Stimulated activated CD8-positive, alpha-beta memory T cell treated with anti-CD3 and anti-CD28 coated beads, Interleukin-15, amount 100 ng/mL, for 24 hours (primary cell): ENCODE measurements around the gene SLC1A3.

Source experiments
- DNase-seq: peaks from one replicate; pipeline ENCODE4 v3.0.0-alpha.2; 2020; ENCODE audit warnings: low read depth

The SLC1A3 gene

DNA sequence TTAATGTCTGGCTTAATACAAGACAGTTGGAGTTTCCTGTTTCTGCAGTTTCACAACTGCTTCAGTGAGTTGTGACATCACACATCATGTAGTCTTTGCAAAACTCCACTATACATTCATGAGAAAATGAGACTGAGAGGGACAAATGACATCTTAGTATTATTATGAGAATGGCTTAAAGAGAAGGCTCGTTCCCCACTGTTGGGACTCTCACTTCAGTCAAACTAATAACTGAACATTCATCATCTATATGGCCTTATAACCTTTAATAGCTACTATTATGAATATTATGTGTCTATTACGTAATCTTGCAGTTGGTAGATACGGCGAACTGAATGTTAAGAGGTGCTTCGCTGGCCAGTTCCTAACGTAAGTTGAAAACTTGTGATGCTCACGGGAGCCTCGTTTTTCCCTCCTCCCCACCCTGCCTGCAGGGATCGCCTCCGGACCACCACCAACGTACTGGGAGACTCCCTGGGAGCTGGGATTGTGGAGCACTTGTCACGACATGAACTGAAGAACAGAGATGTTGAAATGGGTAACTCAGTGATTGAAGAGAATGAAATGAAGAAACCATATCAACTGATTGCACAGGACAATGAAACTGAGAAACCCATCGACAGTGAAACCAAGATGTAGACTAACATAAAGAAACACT, 79.4 kb downstream of the SLC1A3 start:
- DNase-seq: no peak

DNA sequence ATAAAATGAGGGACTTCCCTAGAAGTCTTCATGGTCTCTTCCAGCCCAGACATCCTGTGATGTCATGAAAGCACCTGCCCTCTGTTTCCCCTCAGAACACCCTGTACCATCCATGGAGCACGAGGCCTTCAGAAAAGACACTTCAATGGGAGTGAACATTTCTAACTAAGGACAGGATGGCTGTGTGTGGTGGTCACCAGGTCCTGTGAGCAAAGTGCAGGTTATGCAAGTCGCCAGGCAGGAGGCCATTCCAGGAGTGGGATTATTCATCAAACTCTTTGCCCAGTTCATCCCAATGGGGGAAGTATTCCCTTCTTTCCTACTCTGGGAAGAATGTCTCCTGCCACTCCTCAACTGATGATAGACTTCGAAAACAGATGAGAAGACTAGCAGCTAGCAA, 80.5 kb downstream of the SLC1A3 start:
- no peak for DNase-seq

DNA sequence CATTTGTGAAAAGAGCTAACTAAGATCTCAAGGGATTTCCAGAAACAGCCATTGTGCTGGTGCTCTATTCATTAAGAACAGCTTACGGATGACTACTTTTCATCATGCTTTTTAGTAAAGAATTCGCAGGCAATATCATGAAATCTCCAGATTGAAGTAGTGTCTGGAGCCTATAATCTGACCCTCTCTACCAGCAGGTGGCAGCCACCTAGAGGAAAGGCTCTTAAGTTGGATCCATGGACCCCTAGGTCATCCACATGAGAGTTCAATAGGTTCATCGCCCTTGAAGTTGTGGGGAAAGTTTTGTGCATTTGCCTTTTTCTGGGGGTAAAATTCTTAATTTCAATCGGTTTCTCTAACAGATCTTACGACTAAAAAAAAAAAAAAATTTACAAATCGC, 82.3 kb downstream of the SLC1A3 start:
- DNase-seq: no peak

DNA sequence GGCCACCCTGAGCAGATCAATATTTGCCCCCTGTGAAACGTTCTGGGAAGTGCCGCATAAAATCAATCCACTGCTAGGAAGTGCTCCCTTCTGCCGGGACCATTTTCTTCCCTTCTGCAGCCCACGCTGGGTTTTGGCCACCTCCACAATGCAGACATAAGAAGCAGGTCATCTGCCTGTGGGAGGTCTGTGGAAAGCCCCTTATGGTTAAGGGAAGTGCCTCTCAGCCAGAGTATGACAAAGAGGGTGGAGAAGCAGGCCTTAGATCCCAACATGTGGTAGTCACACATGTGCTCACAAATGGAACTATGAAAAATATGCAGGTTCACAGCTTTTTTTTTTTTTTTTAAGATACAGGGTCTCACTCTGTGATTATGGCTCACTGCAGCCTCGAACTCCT, 82.8 kb downstream of the SLC1A3 start:
- DNase-seq: no peak

DNA sequence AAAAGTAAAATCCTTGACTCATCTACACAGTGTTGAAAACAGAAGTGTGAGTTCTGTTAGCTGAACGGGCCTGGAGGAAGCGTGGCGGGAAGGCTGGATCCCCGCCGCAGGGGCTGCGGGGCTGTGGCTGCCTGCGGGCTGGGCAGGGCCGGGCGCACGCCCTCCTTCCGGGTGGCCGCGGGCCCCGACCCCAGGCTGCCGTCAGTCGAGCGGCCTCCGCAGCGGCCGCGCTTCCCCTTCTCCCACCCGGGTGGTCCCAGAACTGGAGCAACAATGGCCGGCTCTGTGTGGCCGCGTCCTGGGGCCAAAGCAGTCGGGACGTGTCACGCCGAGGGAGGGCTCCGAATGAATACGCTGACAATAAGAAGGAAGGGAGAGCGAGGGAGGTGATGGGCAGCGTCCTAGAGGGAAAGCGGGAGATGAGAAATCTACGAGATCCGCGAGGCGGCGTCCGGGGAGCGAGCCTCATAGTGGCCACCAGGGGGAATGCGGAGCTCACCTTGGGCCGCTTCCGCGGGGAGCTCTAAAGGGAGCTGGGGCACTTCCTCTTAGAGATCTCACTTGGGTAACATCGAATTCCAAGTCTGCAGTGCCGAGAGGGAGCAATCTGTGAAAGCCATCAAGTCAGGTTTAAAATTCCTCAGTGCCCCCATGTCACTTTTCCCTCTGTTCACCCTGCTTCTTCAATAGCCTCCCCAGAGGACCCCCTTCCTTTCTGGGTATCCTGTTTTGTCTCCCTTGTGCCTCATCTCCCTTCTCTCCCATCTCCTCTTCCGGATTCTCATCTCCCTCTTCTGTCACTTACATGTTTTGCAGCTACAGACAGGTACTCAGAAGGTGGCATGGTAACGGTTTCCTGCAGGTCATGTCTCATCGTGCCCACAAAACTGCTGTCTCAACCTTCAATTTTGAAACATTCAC, 83.9 kb downstream of the SLC1A3 start:
- DNase-seq: peak; percentile 32

DNA sequence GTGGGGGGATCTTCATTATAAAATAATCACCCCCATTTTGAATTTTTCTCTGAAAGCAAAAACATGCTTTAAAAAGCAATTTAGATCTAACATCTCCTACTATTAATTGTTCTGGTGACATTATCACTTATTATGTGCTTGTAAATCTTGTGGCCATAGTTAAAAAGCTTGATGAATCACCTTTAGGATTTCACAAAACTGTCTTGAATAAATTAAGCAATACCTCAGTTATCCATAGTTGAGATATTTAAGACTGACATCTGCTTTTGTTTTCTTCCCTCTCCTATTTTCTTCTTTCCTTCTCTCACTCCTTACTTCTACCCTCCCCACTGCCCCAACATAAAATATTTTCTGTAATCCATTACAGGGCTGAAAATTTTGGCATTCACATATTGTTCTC, 84.8 kb downstream of the SLC1A3 start:
- no peak for DNase-seq

DNA sequence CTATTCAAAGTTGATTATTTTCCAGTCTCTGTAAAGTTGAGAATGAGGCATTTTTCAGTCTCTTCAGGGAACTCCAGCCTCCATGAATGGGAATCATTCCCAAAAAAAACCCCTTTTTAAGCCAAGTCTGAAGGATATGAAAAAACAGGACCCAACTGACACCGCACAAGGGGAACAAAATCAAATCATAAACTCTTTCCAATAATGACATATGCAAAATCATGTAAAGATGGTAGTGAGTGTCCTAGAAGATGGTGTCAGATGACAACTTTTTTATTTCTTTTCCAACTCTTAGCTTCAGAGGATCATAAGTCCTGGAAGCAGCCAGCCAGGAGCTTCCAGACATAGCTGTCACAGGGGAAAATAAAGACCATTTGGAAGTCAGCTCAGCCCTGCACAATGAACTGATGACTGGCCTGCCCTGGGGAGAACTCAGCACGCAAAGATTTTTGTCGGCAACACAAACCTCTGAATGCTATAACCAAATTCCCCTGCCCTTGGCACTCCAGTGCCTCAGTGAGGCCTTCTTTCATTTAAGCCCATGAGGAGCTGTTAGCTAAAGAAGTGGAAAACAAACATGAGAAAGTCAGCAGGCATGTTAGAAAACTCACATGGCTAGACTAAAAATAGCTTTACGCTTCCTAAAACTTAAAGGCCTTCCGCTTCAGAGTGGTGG, 85.4 kb downstream of the SLC1A3 start:
- DNase-seq: no peak

DNA sequence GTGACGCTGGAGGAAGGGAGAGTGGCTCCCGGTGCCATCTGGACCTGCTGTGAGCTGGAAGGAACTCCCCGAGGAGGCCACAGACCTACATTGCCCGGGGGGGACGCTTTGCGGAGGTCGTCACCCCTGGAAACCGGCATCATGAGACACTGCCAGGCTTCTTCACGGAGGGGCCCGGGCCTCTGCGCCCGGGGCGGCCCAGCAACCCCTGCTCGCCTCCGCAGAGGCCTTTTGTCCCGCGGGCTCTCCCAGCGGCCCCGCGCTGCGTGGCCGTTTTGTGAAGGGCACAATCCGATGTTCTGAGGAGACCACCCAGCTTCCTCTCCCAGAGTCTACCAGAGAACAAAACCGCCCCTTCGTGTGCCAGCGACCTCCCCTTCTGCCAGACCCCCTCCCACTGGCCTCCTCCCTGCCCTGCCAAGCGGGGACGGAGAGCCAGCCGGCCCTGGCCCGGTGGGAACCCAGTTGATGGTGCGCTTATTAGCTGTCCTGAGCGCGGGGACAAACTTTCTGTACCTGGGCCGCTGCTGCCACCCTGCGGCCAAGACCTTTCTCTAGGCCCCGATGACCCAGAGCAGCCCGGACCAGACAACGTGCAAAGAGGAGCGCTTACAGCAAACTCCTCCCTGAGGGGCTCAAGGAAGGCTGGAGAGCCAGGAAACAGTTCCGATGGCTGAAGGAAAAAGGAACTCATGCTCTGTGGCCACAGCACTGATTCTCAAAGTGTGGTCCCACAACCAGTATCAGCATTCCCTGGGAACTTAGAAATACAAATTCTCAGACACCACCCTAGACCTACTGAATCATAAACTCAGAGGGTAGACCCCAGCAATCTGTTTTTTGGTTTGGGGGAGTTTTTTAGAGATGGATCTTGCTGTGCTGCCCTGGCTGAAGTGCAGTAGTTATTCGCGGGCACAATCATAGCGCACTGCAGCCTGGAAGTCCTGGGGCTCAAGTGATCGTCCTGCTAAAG, 86.7 kb downstream of the SLC1A3 start:
- no peak for DNase-seq

DNA sequence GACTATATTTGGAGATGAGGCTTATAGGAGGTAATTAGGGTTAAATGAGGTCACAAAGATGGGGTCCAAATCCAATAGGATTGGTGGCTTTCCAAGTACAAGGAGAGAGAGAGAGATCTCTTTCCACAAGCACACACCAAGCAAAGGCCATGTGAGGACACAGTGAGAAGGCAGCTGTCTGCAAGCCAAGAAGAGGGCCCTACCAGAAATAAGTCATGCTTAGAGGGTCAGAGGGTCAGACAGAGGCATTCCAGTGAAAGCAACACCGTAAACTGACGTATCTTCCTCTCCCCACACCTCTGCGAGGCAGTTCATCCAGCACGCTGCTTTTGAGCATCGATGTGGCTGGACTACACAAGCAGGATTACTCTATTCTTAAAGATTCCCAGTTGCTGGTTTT, 87.9 kb downstream of the SLC1A3 start:
- no peak for DNase-seq

DNA sequence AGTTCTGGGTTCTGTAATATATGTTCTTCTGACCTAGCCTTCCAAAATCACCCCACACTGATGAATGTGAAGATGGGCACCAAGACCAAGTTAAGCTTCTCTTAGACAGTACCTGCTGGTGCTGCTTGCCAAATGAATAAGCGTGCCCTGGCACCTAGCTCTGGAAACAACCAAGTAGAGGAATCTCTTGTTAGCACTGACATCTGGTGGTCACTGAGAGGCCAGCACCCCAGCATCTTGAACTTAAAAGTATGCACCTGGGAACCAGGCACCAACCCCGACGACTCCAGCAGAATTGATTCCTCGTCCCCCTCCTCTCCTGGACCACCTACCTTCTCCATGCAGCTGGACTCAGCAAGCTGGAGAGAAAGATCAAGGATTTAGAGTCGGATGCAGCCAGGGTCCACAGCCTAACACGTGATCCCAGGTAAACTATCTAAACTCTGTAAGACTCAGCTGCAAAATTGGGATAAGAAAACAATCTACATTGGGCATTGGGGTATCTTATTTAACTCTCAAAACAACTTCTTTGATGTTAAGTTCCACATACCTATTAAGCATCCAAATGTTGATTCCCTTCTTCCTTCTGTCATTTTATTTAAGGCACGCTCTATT, 89.8 kb downstream of the SLC1A3 start:
- no peak for DNase-seq

DNA sequence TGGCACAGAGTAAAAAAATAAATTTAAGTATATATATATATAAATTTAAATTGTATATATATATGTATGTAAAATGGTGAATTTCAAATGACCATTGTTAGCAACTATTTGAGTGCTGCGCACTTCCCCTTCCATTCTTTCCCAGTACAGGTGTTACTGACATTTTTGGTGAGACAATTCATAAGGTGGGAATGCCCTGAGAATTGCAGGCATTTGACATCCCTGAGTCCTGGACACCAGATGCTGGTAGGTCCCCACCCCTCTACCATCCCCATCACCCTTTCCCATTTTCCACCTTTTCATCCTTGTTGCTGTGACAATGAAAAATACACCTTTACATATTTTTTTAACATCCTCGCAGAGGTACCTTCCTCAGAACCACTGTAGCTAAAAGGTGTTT, 91.6 kb downstream of the SLC1A3 start:
- no peak for DNase-seq

DNA sequence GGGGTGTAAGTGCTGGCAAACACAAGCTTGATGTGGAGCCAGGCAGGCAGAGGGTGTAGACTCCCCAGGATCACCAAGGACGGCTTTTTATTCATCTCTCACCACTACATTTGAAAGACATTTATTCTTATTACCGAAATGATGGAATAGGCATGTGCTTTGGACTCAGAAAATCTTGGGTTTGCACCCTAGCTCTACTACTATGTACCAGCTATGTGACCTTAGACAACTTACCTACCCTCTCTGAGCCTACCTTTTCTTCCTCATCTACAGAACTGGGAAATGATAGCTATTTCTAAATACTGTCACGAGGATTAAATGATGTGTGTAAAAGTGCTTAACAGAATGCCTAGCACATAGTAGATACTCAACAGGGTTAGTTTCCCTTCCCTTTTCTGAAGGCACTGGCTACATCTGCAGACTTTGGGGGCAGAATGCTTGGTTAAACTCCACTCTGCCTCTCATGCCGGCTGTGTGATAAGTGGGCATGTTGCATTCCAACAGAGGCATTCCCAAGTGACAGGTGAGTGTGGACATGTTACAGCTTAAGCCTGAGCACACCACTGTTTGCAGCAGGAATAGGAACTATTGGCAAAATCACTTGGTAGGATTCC, 94.8 kb downstream of the SLC1A3 start:
- DNase-seq: no peak

DNA sequence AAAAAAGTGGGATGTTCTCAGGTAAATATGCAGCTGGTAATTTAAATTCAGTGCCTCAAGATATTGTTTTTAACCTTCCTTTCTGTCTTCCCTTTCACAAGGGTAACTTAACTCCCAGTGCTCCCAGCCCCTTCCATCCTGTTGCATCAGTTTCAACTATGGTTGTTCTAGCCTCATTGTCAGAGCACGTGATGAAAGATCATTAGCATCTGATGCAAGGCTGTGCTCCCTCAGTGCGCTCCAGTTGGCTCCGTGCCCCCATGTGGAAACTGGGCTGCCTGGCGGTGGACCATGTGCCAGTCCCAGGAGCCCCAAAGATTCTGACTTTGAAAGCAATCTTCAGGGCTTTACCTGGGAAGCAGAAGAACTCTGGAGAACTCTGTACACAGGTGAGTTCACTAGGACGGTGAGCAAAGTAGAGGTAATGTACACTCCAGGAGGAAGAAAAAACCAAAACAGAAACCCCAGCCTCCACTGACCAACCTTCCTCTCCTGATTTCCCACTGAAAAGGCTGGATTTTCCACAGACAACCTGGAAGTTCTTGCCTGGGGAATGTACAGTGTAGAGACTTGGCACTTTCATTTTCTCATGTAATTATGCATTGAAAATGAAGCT, 96.9 kb downstream of the SLC1A3 start:
- DNase-seq: no peak

DNA sequence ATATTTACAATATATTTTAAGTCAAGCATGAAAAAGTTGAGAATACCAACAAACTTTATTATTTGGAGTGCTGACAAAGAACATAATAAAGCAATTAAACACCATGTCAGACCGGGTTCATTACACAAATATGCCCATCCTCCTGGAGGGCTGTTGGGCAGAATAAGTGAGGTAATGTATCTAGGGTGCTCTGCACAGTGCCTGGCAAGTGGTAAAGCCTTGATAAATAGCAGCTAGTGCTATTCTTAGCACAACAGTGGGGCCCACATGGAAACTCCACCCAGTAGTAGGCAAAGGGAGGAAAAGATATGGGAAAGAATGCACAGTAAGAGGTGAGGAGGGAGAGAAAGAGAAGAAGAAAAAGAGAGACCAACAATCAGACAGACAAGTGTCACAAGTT, 97.7 kb downstream of the SLC1A3 start:
- no peak for DNase-seq

DNA sequence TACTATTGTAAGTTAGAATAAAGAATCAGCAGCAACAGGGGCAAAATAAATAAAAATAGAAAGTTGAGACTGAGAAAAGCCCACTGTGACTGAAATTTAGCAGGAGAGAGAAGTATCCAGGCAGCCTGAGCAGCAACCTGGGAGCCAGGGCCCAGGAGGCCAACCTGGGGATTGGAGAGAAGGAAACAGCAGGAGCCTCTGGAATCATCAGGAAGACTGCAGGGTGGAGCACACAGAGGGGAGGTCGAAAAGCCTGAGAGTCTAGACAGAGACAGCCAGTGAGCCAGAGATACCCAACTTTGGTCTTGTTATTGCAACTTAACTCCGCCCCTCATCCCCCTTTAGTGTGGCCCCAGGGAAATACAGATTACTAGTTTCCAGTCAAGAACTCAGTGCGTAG, 98.6 kb downstream of the SLC1A3 start:
- DNase-seq: no peak

DNA sequence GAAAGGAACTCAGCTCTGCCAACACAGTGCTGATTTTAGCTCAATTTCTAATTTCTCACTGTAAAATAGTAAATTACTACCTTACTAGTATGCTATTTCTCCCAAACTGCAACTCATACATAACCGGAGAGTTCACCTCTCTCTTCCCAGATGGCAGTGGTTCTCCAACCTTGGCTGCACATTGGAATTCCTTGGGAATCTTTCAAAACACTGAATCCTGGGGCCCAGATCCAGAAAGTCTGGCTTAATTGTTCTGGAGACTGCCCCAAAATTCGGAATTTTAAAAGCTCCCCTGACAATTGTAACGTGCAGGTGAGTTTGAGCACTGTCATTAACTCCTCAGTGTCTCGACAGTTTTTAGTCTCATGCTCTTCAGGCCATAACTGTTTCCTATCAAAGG, 100.3 kb downstream of the SLC1A3 start:
- no peak for DNase-seq

DNA sequence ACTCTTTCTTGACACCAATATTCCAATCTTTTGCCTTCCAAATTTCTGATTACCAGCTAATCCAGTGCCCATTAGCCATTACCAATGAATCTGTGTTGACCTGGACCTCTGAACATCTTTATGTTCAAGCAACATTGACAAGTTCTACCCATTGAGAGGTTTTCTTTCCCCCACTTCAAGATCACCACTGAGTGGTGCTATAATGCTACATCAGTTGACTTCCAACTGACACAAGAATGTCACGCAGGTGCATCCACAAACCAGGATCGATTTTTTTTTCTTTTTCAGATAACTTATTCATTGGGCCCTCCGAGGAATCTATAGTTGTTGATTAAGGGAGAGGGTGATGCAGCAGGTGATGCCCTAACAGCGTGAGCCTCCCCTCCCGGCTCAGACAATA, 102.6 kb downstream of the SLC1A3 start:
- no peak for DNase-seq

DNA sequence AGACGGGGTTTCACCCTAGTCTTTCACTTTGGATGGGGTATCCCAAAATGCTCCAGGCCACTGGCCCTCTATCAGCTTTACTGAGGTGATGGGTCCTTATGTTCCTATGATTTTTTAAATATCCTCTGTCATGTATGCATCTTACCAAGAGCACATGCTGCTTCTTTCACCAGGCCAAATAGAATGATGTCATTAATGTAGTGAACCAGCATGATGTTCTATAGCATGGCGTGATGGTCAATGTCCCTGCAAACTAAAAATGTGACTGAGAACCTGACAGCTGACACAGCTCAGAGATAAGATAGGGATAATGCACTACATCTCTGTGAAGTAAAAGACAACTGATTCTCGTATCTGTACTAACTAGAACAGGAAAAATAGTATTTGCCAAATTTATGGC, 103.6 kb downstream of the SLC1A3 start:
- DNase-seq: no peak

DNA sequence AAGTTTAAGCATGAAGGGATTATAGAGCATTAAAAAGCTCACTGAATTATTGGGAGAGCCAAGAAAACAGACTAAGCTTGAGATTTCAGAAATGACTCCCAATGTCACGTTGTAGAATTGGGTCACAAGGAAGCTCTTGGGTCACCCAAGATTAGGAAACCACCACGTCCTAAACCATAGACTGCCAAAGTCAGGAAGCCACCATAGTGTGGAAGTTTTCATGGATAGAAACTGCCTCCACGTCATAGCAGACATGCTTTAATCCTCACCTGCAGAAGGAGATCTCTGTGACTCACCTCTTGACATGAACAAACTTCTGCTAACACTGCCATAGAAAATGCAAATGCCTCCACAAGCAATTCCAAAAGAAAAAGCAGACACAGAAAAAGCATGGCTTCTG, 106.3 kb downstream of the SLC1A3 start:
- no peak for DNase-seq

DNA sequence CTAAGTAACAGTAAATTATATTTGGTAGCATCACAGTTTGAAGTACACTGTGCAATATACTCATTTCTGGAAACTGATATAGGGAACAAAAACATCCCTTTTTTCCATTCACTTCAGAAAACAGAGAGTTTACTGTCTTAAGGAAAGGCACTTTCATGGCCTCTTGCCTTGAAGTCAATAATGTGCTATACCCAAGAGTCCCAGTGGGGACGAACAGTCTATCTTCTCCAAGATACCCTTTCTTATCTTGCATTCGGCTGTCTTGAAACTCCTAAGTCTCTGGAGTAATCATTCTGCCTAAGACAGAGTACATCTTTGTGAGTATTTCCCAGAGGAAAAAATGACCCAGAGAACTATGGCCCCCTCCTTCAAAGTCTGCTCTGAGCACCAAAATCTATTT, 107.1 kb downstream of the SLC1A3 start:
- DNase-seq: no peak
